Measurements from ENCODE around the gene HGF.

GRCh38 chr7:81692146-81692905, 77.5 kb downstream of the HGF start:
- no peak for TF ChIP-seq POLR2AphosphoS5 (IDR thresholded peaks at IDR 0.05; ENCODE audit: borderline replicate concordance, low read depth, low read length)
- no peak for TF ChIP-seq EZH2 (IDR thresholded peaks at IDR 0.05)

All from SK-N-MC (cell line).